SK-N-SH (cell line): ENCODE results near the gene SAE1.

Source experiments
- CTCF ChIP-seq: fragments of 200-600 bp; sonication (generic); IDR thresholded peaks from 2 replicates; pipeline ENCODE4 v1.6.1; 2017; ENCODE audit warnings: antibody characterized with exemption, mild to moderate bottlenecking, moderate library complexity
- ELF1 ChIP-seq: IDR thresholded peaks from 2 replicates; pipeline ENCODE4 v1.4.0; 2012
- FOXM1 ChIP-seq: IDR thresholded peaks from 2 replicates; pipeline ENCODE4 v1.4.0; 2012; ENCODE audit warnings: low read depth, mild to moderate bottlenecking
- NRF1 ChIP-seq: IDR thresholded peaks from 2 replicates; pipeline ENCODE4 v1.6.1; 2012; ENCODE audit warnings: low read depth, mild to moderate bottlenecking, low read length
- REST ChIP-seq: IDR thresholded peaks from 2 replicates; pipeline ENCODE4 v1.6.1; 2012; ENCODE audit warnings: mild to moderate bottlenecking, low read depth, low read length, moderate library complexity
- SIN3A ChIP-seq: IDR thresholded peaks from 2 replicates; pipeline ENCODE4 v1.6.1; 2012; ENCODE audit warnings: low read depth, mild to moderate bottlenecking, low read length, moderate library complexity, borderline replicate concordance
- SMC3 ChIP-seq: IDR thresholded peaks from 2 replicates; pipeline ENCODE4 v1.6.1; 2012; ENCODE audit warnings: low read depth, low read length, improper control_type of control experiment

GRCh38 chr19:47120470-47121067, 10.1 kb upstream of the SAE1 start:
- TF ChIP-seq SIN3A (no peak), REST (no peak), ELF1 (no peak), CTCF (no peak), SMC3 (no peak), FOXM1 (no peak), NRF1 (no peak)
